ENCODE data around the gene ERICH3. TPM values are rescaled to one million over a fixed set of nuclear protein-coding genes. Genes with fewer than 3 reads are reported as not detected.

Gene ERICH3
- total RNA-seq, 1 donor from 2014 or later, result not detected

DNA sequence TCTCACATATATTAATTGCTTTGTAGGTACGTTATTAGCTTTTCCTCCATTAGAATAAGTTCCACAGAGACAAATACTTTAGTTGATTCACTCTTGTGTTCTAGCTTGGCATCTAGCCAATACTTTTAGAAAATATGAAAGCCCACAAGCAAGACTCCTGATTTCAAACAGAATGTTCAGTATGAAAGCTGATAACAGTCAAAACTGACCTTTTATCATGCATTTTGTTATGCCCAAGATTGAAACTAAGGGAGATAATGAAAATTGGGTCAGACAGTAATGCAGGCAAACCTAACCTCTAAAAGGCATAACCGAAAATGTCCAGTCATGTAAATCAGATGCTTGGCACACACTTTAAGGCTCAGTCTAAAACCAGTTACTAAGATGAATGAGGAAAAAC is 61.7 kb downstream of the ERICH3 start:
- Mint-ChIP-seq H3K4me3 (ENCODE audit: unreplicated experiment) (no peak overlapping the region), H3K4me1 (ENCODE audit: low read depth) (no peaks in the 10 kb centered on the region)

DNA sequence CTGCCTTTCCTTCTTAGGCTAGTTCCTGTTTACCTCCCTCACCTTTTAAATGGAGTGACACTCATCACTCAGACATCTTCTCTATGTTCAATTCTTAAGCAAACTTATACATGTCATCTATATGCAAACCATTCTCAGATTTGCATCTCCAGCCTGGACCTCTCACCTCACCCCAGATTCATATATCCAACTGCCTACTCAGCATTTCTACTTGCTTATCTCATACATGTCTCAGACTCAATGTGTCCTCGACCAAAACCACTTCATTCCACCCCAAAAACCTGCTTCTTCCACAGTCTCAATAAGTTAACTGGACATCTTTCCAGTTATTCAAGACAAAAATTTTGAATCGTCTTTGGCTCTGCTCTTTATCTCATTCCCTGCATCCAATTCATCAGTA is 62.6 kb downstream of the ERICH3 start:
- no peaks in the 10 kb centered on the region for H3K4me1 Mint-ChIP-seq (ENCODE audit: low read depth)
- no peaks in the 10 kb centered on the region for H3K36me3 Mint-ChIP-seq (ENCODE audit: low read depth)
- no peaks in the 10 kb centered on the region for H3K9me3 Mint-ChIP-seq (ENCODE audit: low read depth)
- no peak overlapping the region for H3K4me3 Mint-ChIP-seq (ENCODE audit: unreplicated experiment)
- TF ChIP-seq, protein P1, sequence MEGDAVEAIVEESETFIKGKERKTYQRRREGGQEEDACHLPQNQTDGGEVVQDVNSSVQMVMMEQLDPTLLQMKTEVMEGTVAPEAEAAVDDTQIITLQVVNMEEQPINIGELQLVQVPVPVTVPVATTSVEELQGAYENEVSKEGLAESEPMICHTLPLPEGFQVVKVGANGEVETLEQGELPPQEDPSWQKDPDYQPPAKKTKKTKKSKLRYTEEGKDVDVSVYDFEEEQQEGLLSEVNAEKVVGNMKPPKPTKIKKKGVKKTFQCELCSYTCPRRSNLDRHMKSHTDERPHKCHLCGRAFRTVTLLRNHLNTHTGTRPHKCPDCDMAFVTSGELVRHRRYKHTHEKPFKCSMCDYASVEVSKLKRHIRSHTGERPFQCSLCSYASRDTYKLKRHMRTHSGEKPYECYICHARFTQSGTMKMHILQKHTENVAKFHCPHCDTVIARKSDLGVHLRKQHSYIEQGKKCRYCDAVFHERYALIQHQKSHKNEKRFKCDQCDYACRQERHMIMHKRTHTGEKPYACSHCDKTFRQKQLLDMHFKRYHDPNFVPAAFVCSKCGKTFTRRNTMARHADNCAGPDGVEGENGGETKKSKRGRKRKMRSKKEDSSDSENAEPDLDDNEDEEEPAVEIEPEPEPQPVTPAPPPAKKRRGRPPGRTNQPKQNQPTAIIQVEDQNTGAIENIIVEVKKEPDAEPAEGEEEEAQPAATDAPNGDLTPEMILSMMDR (IDR thresholded peaks at IDR 0.05), result no peak
- H3K27me3 Mint-ChIP-seq (ENCODE audit: low read depth), result peaks cover 7% of the 10 kb centered on the region
- DNase-seq (ENCODE audit: low spot score), result no peak
- no peak overlapping the region for H3K27ac Mint-ChIP-seq (ENCODE audit: unreplicated experiment)

More for the DNA sequence above, 61.7 kb downstream of the ERICH3 start:
- Mint-ChIP-seq H3K27me3 (ENCODE audit: low read depth) (peaks cover 2% of the 10 kb centered on the region), H3K36me3 (ENCODE audit: low read depth) (no peaks in the 10 kb centered on the region), H3K27ac (ENCODE audit: unreplicated experiment) (no peak overlapping the region), H3K9me3 (ENCODE audit: low read depth) (no peaks in the 10 kb centered on the region)
- DNase-seq (ENCODE audit: low spot score), result no peak
- TF ChIP-seq, protein P1 (IDR thresholded peaks at IDR 0.05), result no peak

DNA sequence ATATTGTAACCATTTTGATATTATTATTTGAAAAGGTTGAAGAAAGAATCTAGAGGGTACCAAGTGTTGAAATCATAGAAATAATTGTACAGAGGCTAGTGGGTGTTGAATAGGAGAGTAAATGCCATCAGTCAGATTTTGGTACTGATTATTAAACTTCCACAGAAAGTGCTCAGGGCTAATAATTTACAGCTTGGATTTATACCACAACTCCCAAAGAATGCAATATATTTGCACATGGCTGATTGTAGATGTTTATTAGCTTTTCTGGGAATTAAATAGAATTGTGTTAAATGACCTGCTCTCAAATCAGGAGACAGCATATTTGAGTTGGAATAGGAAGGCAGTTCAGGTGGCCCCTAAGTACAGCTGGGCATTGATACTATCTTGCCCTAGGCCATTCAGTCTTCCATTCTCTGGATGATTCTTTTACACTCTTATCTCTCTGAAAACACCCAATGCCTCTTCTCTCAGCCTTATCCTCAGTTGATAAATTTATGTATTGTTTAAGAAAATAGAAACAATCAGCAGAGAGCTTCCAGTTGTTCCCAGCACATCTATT is 63.7 kb downstream of the ERICH3 start:
- TF ChIP-seq, protein P1 (IDR thresholded peaks at IDR 0.05), result no peak
- no peak for DNase-seq (ENCODE audit: low spot score)
- Mint-ChIP-seq H3K4me1 (ENCODE audit: low read depth) (no peaks in the 10 kb centered on the region), H3K9me3 (ENCODE audit: low read depth) (no peaks in the 10 kb centered on the region), H3K36me3 (ENCODE audit: low read depth) (no peaks in the 10 kb centered on the region), H3K27me3 (ENCODE audit: low read depth) (peaks cover 7% of the 10 kb centered on the region), H3K27ac (ENCODE audit: unreplicated experiment) (no peak overlapping the region), H3K4me3 (ENCODE audit: unreplicated experiment) (no peak overlapping the region)

DNA sequence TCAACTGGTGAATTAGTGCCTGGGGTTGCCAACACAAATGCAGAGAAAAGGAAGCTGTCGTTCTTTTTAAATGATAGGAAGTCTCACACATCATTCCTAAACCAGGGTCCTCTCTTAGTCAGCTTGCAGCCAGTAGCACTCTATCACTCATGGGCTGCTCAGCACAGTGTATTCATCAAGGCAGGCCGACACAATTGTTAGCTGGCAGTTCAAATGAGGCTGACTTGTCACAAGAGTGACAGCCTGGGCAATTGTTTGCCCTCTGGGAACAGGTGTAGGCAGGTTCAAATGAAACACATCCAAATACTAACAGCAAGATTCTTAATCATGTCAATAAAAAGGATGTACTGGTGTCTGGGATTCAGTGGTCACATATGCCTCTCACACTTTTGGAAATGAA is 76.9 kb downstream of the ERICH3 start:
- DNase-seq (ENCODE audit: low spot score), result no peak
- no peak overlapping the region for H3K4me3 Mint-ChIP-seq (ENCODE audit: unreplicated experiment)
- TF ChIP-seq, protein P1 (IDR thresholded peaks at IDR 0.05), result no peak
- H3K36me3 Mint-ChIP-seq (ENCODE audit: low read depth), result no peaks in the 10 kb centered on the region
- no peak overlapping the region for H3K27ac Mint-ChIP-seq (ENCODE audit: unreplicated experiment)
- peaks cover 23% of the 10 kb centered on the region for H3K27me3 Mint-ChIP-seq (ENCODE audit: low read depth)
- H3K4me1 Mint-ChIP-seq (ENCODE audit: low read depth), result no peaks in the 10 kb centered on the region
- no peaks in the 10 kb centered on the region for H3K9me3 Mint-ChIP-seq (ENCODE audit: low read depth)

DNA sequence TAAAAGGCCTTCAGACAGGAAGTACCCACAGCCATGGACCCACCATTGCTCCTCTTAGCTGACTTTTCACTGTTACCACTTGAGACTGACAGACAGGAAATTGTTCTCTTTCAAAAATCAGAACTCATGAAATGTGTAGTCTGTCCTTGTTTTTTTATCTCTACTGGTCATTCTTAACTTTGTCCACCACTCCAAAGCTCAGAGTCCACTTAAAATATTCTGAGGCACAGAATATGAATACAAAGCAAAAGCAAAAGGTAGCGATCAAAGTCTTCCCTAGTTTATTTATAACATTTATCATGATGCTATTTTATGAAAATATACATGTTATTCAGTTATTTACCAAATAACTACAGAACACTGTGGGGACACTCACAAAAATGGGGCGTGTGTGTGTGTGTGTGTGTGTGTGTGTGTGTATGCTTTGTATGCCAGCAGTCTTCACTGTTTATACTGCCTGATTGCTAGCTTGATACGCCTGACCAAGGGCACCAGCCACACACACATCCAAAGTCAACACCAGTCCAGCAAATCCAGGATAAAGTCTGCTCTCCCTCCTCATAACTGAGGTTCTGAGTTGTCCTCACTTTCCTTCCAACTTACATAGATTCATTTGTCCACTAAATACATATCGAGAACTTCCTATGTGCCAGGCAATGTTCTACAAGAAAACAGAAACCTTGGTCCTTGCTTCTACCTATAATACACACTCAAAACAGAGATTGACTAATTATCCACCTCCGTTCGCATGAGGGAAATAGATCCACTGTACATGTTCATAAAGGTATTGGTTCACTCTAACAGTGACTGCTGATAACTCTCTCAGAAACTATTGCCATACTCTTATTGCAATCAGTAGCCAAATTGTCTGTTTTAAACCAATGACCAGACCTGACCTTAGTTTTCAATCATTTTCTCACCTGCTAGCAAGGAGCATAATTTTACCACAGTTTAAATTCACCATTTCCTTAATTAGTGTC is 79.4 kb downstream of the ERICH3 start:
- Mint-ChIP-seq H3K4me1 (ENCODE audit: low read depth) (no peaks in the 10 kb centered on the region), H3K9me3 (ENCODE audit: low read depth) (no peaks in the 10 kb centered on the region), H3K27ac (ENCODE audit: unreplicated experiment) (no peak overlapping the region), H3K4me3 (ENCODE audit: unreplicated experiment) (no peak overlapping the region), H3K36me3 (ENCODE audit: low read depth) (no peaks in the 10 kb centered on the region), H3K27me3 (ENCODE audit: low read depth) (peaks cover 20% of the 10 kb centered on the region)
- DNase-seq (ENCODE audit: low spot score), result no peak
- TF ChIP-seq, protein P1 (IDR thresholded peaks at IDR 0.05), result no peak

Measured in chondrocyte (in vitro differentiated cells).